ENCODE measurements around the gene CTNND2. TPM values are rescaled to one million over a fixed set of nuclear protein-coding genes. Genes with fewer than 3 reads are reported as not detected.

CTNND2 gene
- total RNA-seq, 1 donor from 2014 or later, result 143 TPM

- H3K27ac Mint-ChIP-seq, result no peak overlapping the region
- no peak for DNase-seq (ENCODE audit: low spot score, unreplicated experiment)
- H3K36me3 Mint-ChIP-seq (ENCODE audit: insufficient read depth), result peaks cover 4% of the 10 kb centered on the region
- H3K4me1 Mint-ChIP-seq (ENCODE audit: low read depth), result peaks cover 6% of the 10 kb centered on the region
- no peak overlapping the region for H3K4me3 Mint-ChIP-seq (ENCODE audit: low read depth)
- H3K9me3 Mint-ChIP-seq (ENCODE audit: low read depth), result peaks cover 4% of the 10 kb centered on the region
- H3K27me3 Mint-ChIP-seq, result no peaks in the 10 kb centered on the region
- TF ChIP-seq, protein P1, sequence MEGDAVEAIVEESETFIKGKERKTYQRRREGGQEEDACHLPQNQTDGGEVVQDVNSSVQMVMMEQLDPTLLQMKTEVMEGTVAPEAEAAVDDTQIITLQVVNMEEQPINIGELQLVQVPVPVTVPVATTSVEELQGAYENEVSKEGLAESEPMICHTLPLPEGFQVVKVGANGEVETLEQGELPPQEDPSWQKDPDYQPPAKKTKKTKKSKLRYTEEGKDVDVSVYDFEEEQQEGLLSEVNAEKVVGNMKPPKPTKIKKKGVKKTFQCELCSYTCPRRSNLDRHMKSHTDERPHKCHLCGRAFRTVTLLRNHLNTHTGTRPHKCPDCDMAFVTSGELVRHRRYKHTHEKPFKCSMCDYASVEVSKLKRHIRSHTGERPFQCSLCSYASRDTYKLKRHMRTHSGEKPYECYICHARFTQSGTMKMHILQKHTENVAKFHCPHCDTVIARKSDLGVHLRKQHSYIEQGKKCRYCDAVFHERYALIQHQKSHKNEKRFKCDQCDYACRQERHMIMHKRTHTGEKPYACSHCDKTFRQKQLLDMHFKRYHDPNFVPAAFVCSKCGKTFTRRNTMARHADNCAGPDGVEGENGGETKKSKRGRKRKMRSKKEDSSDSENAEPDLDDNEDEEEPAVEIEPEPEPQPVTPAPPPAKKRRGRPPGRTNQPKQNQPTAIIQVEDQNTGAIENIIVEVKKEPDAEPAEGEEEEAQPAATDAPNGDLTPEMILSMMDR (IDR thresholded peaks at IDR 0.05; ENCODE audit: unreplicated experiment), result no peak
These were observed 293.2 kb downstream of the CTNND2 start for GRCh38 chr5:11611011-11611410.

GRCh38 chr5:11609570-11610303, 294.5 kb downstream of the CTNND2 start:
- peaks cover 4% of the 10 kb centered on the region for H3K9me3 Mint-ChIP-seq (ENCODE audit: low read depth)
- H3K36me3 Mint-ChIP-seq (ENCODE audit: insufficient read depth), result peaks cover 4% of the 10 kb centered on the region
- DNase-seq (ENCODE audit: low spot score, unreplicated experiment), result no peak
- H3K4me1 Mint-ChIP-seq (ENCODE audit: low read depth), result peaks cover 6% of the 10 kb centered on the region
- no peak overlapping the region for H3K4me3 Mint-ChIP-seq (ENCODE audit: low read depth)
- TF ChIP-seq, protein P1 (IDR thresholded peaks at IDR 0.05; ENCODE audit: unreplicated experiment), result no peak
- H3K27ac Mint-ChIP-seq, result no peak overlapping the region
- no peaks in the 10 kb centered on the region for H3K27me3 Mint-ChIP-seq

DNA sequence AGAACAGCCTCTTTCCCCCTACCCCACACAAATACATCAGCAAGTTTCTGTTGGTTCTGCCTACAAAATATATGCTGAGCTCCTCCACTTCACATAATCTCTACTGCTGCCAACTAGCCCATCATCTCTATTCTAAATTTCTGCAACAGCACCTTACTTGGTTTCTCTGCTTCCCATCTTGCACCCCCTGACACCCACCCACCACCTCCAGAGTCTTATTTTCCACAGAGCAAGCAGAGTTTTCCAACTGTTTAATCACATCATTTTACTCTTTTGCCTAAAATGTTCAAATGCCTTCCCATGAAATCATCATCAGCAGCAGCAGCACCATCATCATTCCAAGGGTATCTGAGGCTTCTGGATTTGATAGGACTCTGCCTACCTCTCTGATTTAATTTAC, 295.7 kb downstream of the CTNND2 start:
- Mint-ChIP-seq H3K4me1 (ENCODE audit: low read depth) (peaks cover 6% of the 10 kb centered on the region), H3K27ac (peak overlapping the region; percentile 18), H3K4me3 (ENCODE audit: low read depth) (no peak overlapping the region), H3K27me3 (no peaks in the 10 kb centered on the region), H3K36me3 (ENCODE audit: insufficient read depth) (peaks cover 4% of the 10 kb centered on the region), H3K9me3 (ENCODE audit: low read depth) (peaks cover 4% of the 10 kb centered on the region)
- TF ChIP-seq, protein P1 (IDR thresholded peaks at IDR 0.05; ENCODE audit: unreplicated experiment), result no peak
- DNase-seq (ENCODE audit: low spot score, unreplicated experiment), result no peak

DNA sequence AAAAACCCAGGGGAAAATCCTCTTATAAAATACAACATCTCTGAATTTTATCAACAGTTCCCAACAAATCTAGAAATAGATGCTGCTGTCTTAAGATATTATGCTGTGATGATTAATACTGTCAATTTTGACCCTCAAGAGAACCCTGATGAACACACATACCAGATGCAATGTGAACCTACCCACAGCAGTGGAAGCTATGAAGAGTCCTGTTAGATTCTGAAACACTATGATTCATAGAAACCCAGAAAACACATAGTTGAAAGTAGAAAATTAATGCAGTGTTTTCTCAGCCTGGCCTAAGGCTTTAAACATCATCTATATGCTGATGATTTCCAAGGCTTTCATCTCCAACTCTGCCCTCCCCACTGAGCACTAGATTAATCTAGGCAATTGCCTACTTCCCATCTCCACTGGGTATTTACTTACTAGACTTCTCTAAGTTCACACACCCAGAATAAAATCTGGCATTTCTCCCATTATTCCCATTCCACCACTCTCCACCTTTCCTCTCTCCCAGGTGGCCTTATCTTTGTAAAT, 296.2 kb downstream of the CTNND2 start:
- H3K4me1 Mint-ChIP-seq (ENCODE audit: low read depth), result peaks cover 6% of the 10 kb centered on the region
- peaks cover 4% of the 10 kb centered on the region for H3K9me3 Mint-ChIP-seq (ENCODE audit: low read depth)

GRCh38 chr5:11602298-11602697, 301.9 kb downstream of the CTNND2 start:
- H3K36me3 Mint-ChIP-seq (ENCODE audit: insufficient read depth), result peaks cover 14% of the 10 kb centered on the region
- H3K27me3 Mint-ChIP-seq, result no peaks in the 10 kb centered on the region
- no peak for DNase-seq (ENCODE audit: low spot score, unreplicated experiment)
- H3K4me3 Mint-ChIP-seq (ENCODE audit: low read depth), result no peak overlapping the region
- TF ChIP-seq, protein P1 (IDR thresholded peaks at IDR 0.05; ENCODE audit: unreplicated experiment), result peak; percentile 21
- peaks cover 10% of the 10 kb centered on the region for H3K4me1 Mint-ChIP-seq (ENCODE audit: low read depth)
- H3K9me3 Mint-ChIP-seq (ENCODE audit: low read depth), result peaks cover 11% of the 10 kb centered on the region
- H3K27ac Mint-ChIP-seq, result no peak overlapping the region

More for the DNA sequence above, 296.2 kb downstream of the CTNND2 start:
- H3K36me3 Mint-ChIP-seq (ENCODE audit: insufficient read depth), result peaks cover 4% of the 10 kb centered on the region
- H3K27ac Mint-ChIP-seq, result no peak overlapping the region
- no peaks in the 10 kb centered on the region for H3K27me3 Mint-ChIP-seq
- TF ChIP-seq, protein P1 (IDR thresholded peaks at IDR 0.05; ENCODE audit: unreplicated experiment), result no peak
- no peak for DNase-seq (ENCODE audit: low spot score, unreplicated experiment)
- H3K4me3 Mint-ChIP-seq (ENCODE audit: low read depth), result no peak overlapping the region

Measured in progenitor cell of endocrine pancreas (in vitro differentiated cells).